WTC11 (cell line): ENCODE measurements around the gene OSBPL5. TPM values are rescaled to one million over a fixed set of nuclear protein-coding genes. Genes with fewer than 3 reads are reported as not detected.

Experiments
- ATAC-seq: fragments of 200-7000 bp; cut with Tn5 transposase; 2 replicates; pipeline ENCODE4 v1.10.0; 2021; ENCODE audit warnings: mild to moderate bottlenecking, moderate library complexity
- CTCF ChIA-PET: fragments of 300-600 bp; sonication (Branson Sonifier 250); formaldehyde crosslinking; loops from one replicate; lab custom pipeline; 2021; ENCODE audit warnings: antibody characterized with exemption; lab: Charles Lee
- POLR2A ChIA-PET: fragments of 350-600 bp; sonication (Branson Sonifier 250); formaldehyde crosslinking; loops from one replicate; lab custom pipeline; 2021; ENCODE audit warnings: antibody characterized with exemption; lab: Charles Lee
- DNase-seq: peaks from one replicate; pipeline ENCODE4 v3.0.0; 2021; ENCODE audit warnings: low spot score
- H3K27ac Mint-ChIP-seq: 2 replicates; pipeline ENCODE4 v1.8.0; 2021; ENCODE audit warnings: mixed read lengths
- H3K27me3 Mint-ChIP-seq: 2 replicates; pipeline ENCODE4 v1.8.0; 2021; ENCODE audit warnings: low read depth, mild to moderate bottlenecking, moderate library complexity, mixed read lengths
- H3K36me3 Mint-ChIP-seq: 2 replicates; pipeline ENCODE4 v1.8.0; 2021; ENCODE audit warnings: mixed read lengths
- H3K4me1 Mint-ChIP-seq: 2 replicates; pipeline ENCODE4 v1.8.0; 2022; ENCODE audit warnings: mixed read lengths
- H3K4me3 Mint-ChIP-seq: 2 replicates; pipeline ENCODE4 v1.8.0; 2021; ENCODE audit warnings: mild to moderate bottlenecking, moderate library complexity, mixed read lengths
- H3K9me3 Mint-ChIP-seq: 2 replicates; pipeline ENCODE4 v1.8.0; 2021; ENCODE audit warnings: mixed read lengths
- ERG ChIP-seq: fragments of 250-450 bp; sonication (Bioruptor Pico); IDR thresholded peaks from 2 replicates; pipeline ENCODE4 v1.8.0; 2021; ENCODE audit warnings: mild to moderate bottlenecking
- GRHL2 ChIP-seq: fragments of 250-450 bp; sonication (Bioruptor Pico); IDR thresholded peaks from 2 replicates; pipeline ENCODE4 v1.8.0; 2022; ENCODE audit warnings: mild to moderate bottlenecking, moderate library complexity; ENCODE audit not compliant: insufficient replicate concordance, severe bottlenecking
- GTF2I ChIP-seq: fragments of 250-450 bp; sonication (Bioruptor Pico); conservative IDR thresholded peaks from 2 replicates; pipeline ENCODE4 v1.4.0; 2021; ENCODE audit warnings: mild to moderate bottlenecking
- JAZF1 ChIP-seq: fragments of 250-450 bp; sonication (Bioruptor Pico); IDR thresholded peaks from 2 replicates; pipeline ENCODE4 v1.9.0; 2021; ENCODE audit warnings: moderate library complexity, mild to moderate bottlenecking, inconsistent platforms
- MYBL2 ChIP-seq: sonication (generic); formaldehyde crosslinking; IDR thresholded peaks from 2 replicates; pipeline ENCODE4 v1.8.1; 2023; ENCODE audit warnings: mild to moderate bottlenecking, moderate library complexity, missing genetic modification reagents
- NFYB ChIP-seq: sonication (generic); formaldehyde crosslinking; conservative IDR thresholded peaks from 2 replicates; pipeline ENCODE4 v1.8.0; 2022; ENCODE audit warnings: low read depth, missing genetic modification reagents
- NR3C1 ChIP-seq: sonication (generic); formaldehyde crosslinking; conservative IDR thresholded peaks from 2 replicates; pipeline ENCODE4 v1.8.1; 2023; ENCODE audit warnings: low read depth, mild to moderate bottlenecking, missing genetic modification reagents
- PRRX2 ChIP-seq: fragments of 250-450 bp; sonication (Bioruptor Pico); IDR thresholded peaks from 2 replicates; pipeline ENCODE4 v1.8.0; 2021; ENCODE audit warnings: mild to moderate bottlenecking
- SOX15 ChIP-seq: fragments of 250-450 bp; sonication (Bioruptor Pico); IDR thresholded peaks from 2 replicates; pipeline ENCODE4 v1.9.0; 2021; ENCODE audit warnings: mild to moderate bottlenecking
- STAT6 ChIP-seq: sonication (generic); formaldehyde crosslinking; conservative IDR thresholded peaks from 2 replicates; pipeline ENCODE4 v1.8.1; 2023; ENCODE audit warnings: mild to moderate bottlenecking, low read depth, missing genetic modification reagents, moderate library complexity
- TEAD1 ChIP-seq: sonication (generic); formaldehyde crosslinking; IDR thresholded peaks from 2 replicates; pipeline ENCODE4 v1.8.0; 2022; ENCODE audit warnings: mild to moderate bottlenecking, missing genetic modification reagents
- USF2 ChIP-seq: sonication (generic); formaldehyde crosslinking; IDR thresholded peaks from 2 replicates; pipeline ENCODE4 v1.8.1; 2023; ENCODE audit warnings: mild to moderate bottlenecking, missing genetic modification reagents, moderate library complexity
- ZNF138 ChIP-seq: sonication (generic); formaldehyde crosslinking; conservative IDR thresholded peaks from 2 replicates; pipeline ENCODE4 v1.8.1; 2022; ENCODE audit warnings: mild to moderate bottlenecking, moderate library complexity, missing genetic modification reagents
- ZNF512 ChIP-seq: sonication (generic); formaldehyde crosslinking; IDR thresholded peaks from 2 replicates; pipeline ENCODE4 v1.8.1; 2022; ENCODE audit warnings: missing genetic modification reagents, borderline replicate concordance
- ZNF532 ChIP-seq: fragments of 250-450 bp; sonication (Bioruptor Pico); IDR thresholded peaks from 2 replicates; pipeline ENCODE4 v1.9.0; 2021; ENCODE audit warnings: mild to moderate bottlenecking, borderline replicate concordance
- total RNA-seq: library from RNA; stranded (reverse); gene quantifications from 3 replicates; pipeline ENCODE4 v1.2.3, GENCODE V29; 2021

The OSBPL5 gene
- total RNA-seq, 1 experiment from 2014 or later = 17.7 TPM

- ATAC-seq = no peak
- no peak overlapping the region for H3K27ac Mint-ChIP-seq
- peak; percentile 11 for DNase-seq
- peaks cover 12% of the 10 kb centered on the region for H3K36me3 Mint-ChIP-seq
- POLR2A ChIA-PET = no interaction called here
- H3K4me3 Mint-ChIP-seq = no peak overlapping the region
- no peak for TF ChIP-seq NFYB
- no peak for TF ChIP-seq GTF2I (CRISPR knock-in tag)
- CTCF ChIA-PET = interaction anchor here (0.7 kb wide), 1 partner anchor 16 kb away, joined by 5 read pairs; no protein-coding TSS in a partner anchor
- H3K4me1 Mint-ChIP-seq = peaks cover 2% of the 10 kb centered on the region; the same call in 1 of the 2 replicates
- no peaks in the 10 kb centered on the region; the same call in 1 of the 2 replicates for H3K27me3 Mint-ChIP-seq
- peaks cover 12% of the 10 kb centered on the region for H3K9me3 Mint-ChIP-seq
Measured at GRCh38 chr11:3121931-3122774, 43.0 kb downstream of the OSBPL5 start.

- Mint-ChIP-seq H3K27me3 (peaks cover 3% of the 10 kb centered on the region; the same call in 1 of the 2 replicates), H3K4me1 (peaks cover 2% of the 10 kb centered on the region; the same call in 1 of the 2 replicates), H3K27ac (no peak overlapping the region; the same call in 1 of the 2 replicates), H3K9me3 (peaks cover 17% of the 10 kb centered on the region), H3K36me3 (peaks cover 18% of the 10 kb centered on the region), H3K4me3 (no peak overlapping the region)
- POLR2A ChIA-PET = no interaction called here
- CTCF ChIA-PET = interaction anchor here (1.5 kb wide), 1 partner anchor 11 kb away, joined by 7 read pairs; no protein-coding TSS in a partner anchor
- DNase-seq = no peak
- TF ChIP-seq ZNF138 (no peak), ZNF512 (CRISPR knock-in tag) (no peak), STAT6 (CRISPR knock-in tag) (no peak), ERG (CRISPR knock-in tag) (no peak), MYBL2 (CRISPR knock-in tag) (no peak), USF2 (no peak), PRRX2 (CRISPR knock-in tag) (no peak), JAZF1 (CRISPR knock-in tag) (no peak), TEAD1 (CRISPR knock-in tag) (no peak), ZNF532 (CRISPR knock-in tag) (no peak), GRHL2 (no peak), SOX15 (CRISPR knock-in tag) (no peak), NR3C1 (CRISPR knock-in tag) (no peak)
- ATAC-seq = no peak
Measured at GRCh38 chr11:3121416-3121815, 43.7 kb downstream of the OSBPL5 start.
